ENCODE data around the gene DSCAM. TPM values are rescaled to one million over a fixed set of nuclear protein-coding genes. Genes with fewer than 3 reads are reported as not detected.

DSCAM gene
- total and polyA plus RNA-seq, 2 donors (not counting 3 experiments of a cell fraction or from before 2014, with no cell fraction given): not detected

GRCh38 chr21:40463176-40463575 lies 383.8 kb downstream of the DSCAM start:
- Histone ChIP-seq H3K9me3 (replicated peaks; ENCODE audit: control insufficient read depth, insufficient read depth, low read length) (peaks cover 8% of the 10 kb centered on the region), H3K9ac (replicated peaks; ENCODE audit: extremely low read depth, insufficient read depth, low read length) (no peak overlapping the region), H3K4me1 (ENCODE audit: control insufficient read depth, extremely low read depth, insufficient read depth, low read length) (no peaks in the 10 kb centered on the region), H3K4me3 (replicated peaks in 1 of 3; ENCODE audit: insufficient read depth in 1 of 3, low read depth in 1 of 3, low read length in 3 of 3) (no peak overlapping the region), H3K36me3 (ENCODE audit: control insufficient read depth in 2 of 2, extremely low read depth in 1 of 2, insufficient read depth in 2 of 2, low read length in 2 of 2) (no peaks in the 10 kb centered on the region), H3K27ac (ENCODE audit: insufficient read depth, low read depth, low read length) (no peak overlapping the region), H3K79me2 (ENCODE audit: control insufficient read depth, insufficient read depth, low read length) (no peaks in the 10 kb centered on the region), H3K9me1 (replicated peaks; ENCODE audit: control insufficient read depth, extremely low read depth, insufficient read depth, low read length) (no peaks in the 10 kb centered on the region), H4K20me1 (replicated peaks; ENCODE audit: control insufficient read depth, extremely low read depth, insufficient read depth, low read length) (no peaks in the 10 kb centered on the region), H3K4me2 (ENCODE audit: insufficient read depth, low read length) (no peak overlapping the region), H3K27me3 (ENCODE audit: control insufficient read depth in 2 of 2, insufficient read depth in 2 of 2, low read length in 2 of 2) (no peaks in the 10 kb centered on the region), H2AFZ (ENCODE audit: low read depth, low read length) (no peak overlapping the region)
- dilution Hi-C loops (cut with MboI; ENCODE audit: extremely low pct_ligation_motif_present, low sequenced_read_pairs) (no loop called here), intact Hi-C loops (cut with micrococcal nuclease) (no loop called here)
- FAIRE-seq: no peak
- BruUV-seq (replicated peaks): no TSS peak
- no peak for DNase-seq (ENCODE audit: low read depth, low spot score)
- CTCF ChIA-PET: no interaction called here
- TF ChIP-seq EZH2 (IDR thresholded peaks at IDR 0.05; ENCODE audit: borderline replicate concordance, low read depth, low read length, severe bottlenecking) (no peak), JUN (IDR thresholded peaks at IDR 0.05; ENCODE audit: borderline replicate concordance, insufficient read depth, insufficient read length, low read depth) (no peak), FOS (IDR thresholded peaks at IDR 0.05; ENCODE audit: borderline replicate concordance, insufficient read depth, low read length) (no peak), MAX (IDR thresholded peaks at IDR 0.05; ENCODE audit: insufficient read depth, insufficient read length) (no peak)
- POLR2A ChIA-PET: no interaction called here

GRCh38 chr21:40461008-40461407 lies 385.9 kb downstream of the DSCAM start:
- H3K27ac ChIP-seq (ENCODE audit: insufficient read depth, low read depth, low read length): no peak overlapping the region
- dilution Hi-C loops (cut with MboI; ENCODE audit: extremely low pct_ligation_motif_present, low sequenced_read_pairs): no loop called here
- H3K4me1 ChIP-seq (ENCODE audit: control insufficient read depth, extremely low read depth, insufficient read depth, low read length): no peaks in the 10 kb centered on the region
- no peak overlapping the region for H3K4me2 ChIP-seq (ENCODE audit: insufficient read depth, low read length)
- H3K27me3 ChIP-seq (ENCODE audit: control insufficient read depth in 2 of 2, insufficient read depth in 2 of 2, low read length in 2 of 2): no peaks in the 10 kb centered on the region
- H3K9me1 ChIP-seq (replicated peaks; ENCODE audit: control insufficient read depth, extremely low read depth, insufficient read depth, low read length): no peaks in the 10 kb centered on the region
- intact Hi-C loops (cut with micrococcal nuclease): no loop called here
- H3K9me3 ChIP-seq (replicated peaks; ENCODE audit: control insufficient read depth, insufficient read depth, low read length): peaks cover 8% of the 10 kb centered on the region
- FAIRE-seq: no peak
- no peaks in the 10 kb centered on the region for H3K79me2 ChIP-seq (ENCODE audit: control insufficient read depth, insufficient read depth, low read length)
- H2AFZ ChIP-seq (ENCODE audit: low read depth, low read length): no peak overlapping the region
- H3K9ac ChIP-seq (replicated peaks; ENCODE audit: extremely low read depth, insufficient read depth, low read length): no peak overlapping the region
- ChIA-PET CTCF (no interaction called here), POLR2A (no interaction called here)
- no TSS peak for BruUV-seq (replicated peaks)
- DNase-seq (ENCODE audit: low read depth, low spot score): no peak
- TF ChIP-seq POLR2A (IDR thresholded peaks at IDR 0.05; ENCODE audit: low read depth, low read length) (no peak), MYC (IDR thresholded peaks at IDR 0.05; ENCODE audit: low read depth, low read length) (no peak), GATA2 (IDR thresholded peaks at IDR 0.05; ENCODE audit: insufficient read depth, insufficient read length, low read depth, low read length) (no peak), POLR2AphosphoS5 (IDR thresholded peaks at IDR 0.05; ENCODE audit: insufficient read depth, low read depth, low read length) (no peak), CTCF (IDR thresholded peaks at IDR 0.05; ENCODE audit: extremely low read depth in 1 of 2, insufficient read depth in 1 of 2, low read depth in 1 of 2, low read length in 2 of 2) (no peak), JUN (IDR thresholded peaks at IDR 0.05; ENCODE audit: borderline replicate concordance, insufficient read depth, insufficient read length, low read depth) (no peak)
- H3K36me3 ChIP-seq (ENCODE audit: control insufficient read depth in 2 of 2, extremely low read depth in 1 of 2, insufficient read depth in 2 of 2, low read length in 2 of 2): no peaks in the 10 kb centered on the region
- no peaks in the 10 kb centered on the region for H4K20me1 ChIP-seq (replicated peaks; ENCODE audit: control insufficient read depth, extremely low read depth, insufficient read depth, low read length)
- H3K4me3 ChIP-seq (replicated peaks in 1 of 3; ENCODE audit: insufficient read depth in 1 of 3, low read depth in 1 of 3, low read length in 3 of 3): no peak overlapping the region
